GM21390 (cell line): ENCODE measurements around the gene DCLRE1C.
A peak's percentile ranks its signal among the peaks of the same experiment; 100 is the strongest.
"Not testable (repeated sequence)": the region's sequence is repeated elsewhere in the genome, so short reads cannot be mapped to it uniquely, and the experiment has no call there.

Experiments
- ATAC-seq: cut with Tn5 transposase; IDR thresholded peaks from one replicate; pipeline ENCODE4 v1.9.1; 2021; ENCODE audit not compliant: unreplicated experiment

DCLRE1C gene

DNA sequence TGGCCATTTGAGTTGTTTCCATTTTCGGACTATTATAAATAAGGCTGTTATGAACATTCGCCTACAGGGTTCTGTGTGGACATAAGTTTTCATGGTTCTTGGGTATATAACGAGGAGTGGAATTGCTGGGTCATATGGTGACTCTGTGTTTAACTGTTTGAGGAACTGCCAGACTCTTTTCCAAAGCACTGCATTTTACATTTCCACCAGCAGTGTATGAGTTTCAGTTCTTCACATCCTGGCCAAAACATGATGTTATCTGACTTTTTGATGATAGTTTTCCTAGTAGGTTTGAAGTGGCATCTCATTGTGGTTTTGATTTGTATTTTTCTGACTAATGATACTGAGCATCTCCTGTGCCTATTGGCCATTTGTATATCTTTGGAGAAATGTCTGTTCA is 69.8 kb downstream of the DCLRE1C start:
- ATAC-seq = no peak

DNA sequence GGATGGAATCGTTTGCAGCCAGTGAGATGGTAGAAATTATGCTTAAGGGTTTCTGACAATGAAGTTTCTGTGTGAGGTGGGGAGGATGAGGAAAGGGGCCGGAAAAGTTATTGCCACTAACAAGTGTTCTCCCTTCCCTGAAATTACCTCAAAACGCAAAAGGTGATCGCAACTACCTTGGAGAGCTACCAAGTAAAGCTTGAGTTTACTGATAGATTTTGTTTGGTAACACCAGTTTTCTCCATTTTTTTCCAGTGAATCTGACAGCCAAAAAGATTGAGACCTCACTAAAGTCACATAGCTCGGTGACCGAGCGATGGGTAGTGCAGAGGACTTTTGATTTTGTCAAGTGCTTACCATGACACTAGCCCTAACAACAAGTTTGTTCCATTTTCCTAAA is 73.7 kb downstream of the DCLRE1C start:
- no peak for ATAC-seq

DNA sequence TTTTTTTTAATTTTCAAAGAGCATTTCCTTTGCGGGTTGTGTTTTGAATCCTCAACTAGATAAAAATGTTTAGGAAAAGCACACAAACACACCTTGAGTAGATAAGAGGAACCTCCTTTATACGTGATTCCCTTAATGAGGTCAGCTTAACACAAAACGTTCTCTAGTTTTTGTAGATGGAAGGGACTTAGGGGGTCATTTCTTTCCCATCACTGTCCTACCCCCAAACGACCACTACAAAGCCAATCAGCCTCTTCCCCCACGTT is 74.0 kb downstream of the DCLRE1C start:
- ATAC-seq = no peak

GRCh38 chr10:14879124-14879927 is 74.6 kb downstream of the DCLRE1C start:
- peak; percentile 15 for ATAC-seq

DNA sequence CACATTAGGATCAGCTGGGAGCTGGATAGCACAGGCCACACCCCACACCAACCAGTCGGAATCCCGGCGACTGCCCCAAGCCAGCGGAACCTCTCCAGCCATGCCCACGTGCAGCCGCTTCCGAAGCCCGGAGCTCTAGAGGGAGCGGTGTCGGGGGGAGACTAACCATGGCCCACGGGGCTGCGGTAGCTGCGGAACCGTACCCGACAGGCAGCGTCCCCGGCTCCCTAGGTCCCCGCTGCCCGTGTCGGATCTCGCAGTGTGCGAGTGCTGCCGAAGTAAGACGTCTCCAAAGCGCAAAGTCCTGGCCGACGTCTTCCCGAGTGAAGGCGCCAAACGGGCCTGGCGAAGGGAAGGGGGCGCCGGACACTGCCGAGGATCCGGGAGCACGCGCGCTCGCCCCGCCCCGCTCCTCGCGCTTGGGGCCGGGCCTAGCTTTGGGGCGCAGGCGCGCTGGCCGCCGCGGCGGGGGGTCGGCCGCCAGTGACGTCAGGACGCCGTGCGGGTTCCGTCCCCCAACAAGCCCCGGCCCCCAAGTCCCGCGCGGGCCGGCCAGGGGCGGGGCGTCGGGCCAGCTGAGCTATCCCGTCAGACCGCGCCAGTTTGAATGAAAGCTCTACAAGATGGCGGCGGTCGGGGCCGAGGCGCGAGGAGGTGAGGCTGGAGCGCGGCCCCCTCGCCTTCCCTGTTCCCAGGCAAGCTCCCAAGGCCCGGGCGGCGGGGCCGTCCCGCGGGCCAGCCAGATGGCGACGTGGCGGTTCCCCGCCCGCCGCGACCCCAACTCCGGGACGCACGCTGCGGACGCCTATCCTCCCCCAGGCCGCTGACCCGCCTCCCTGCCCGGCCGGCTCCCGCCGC is 75.4 kb downstream of the DCLRE1C start, which contains the start of gene SUV39H2:
Gene SUV39H2 (plus strand): TSS at position 601 of the 858 bp plus-strand sequence. CDS start 23 bp downstream, at position 624.
- peak; percentile 89 for ATAC-seq

GRCh38 chr10:14876764-14877163 is 77.1 kb downstream of the DCLRE1C start:
- ATAC-seq = no peak

DNA sequence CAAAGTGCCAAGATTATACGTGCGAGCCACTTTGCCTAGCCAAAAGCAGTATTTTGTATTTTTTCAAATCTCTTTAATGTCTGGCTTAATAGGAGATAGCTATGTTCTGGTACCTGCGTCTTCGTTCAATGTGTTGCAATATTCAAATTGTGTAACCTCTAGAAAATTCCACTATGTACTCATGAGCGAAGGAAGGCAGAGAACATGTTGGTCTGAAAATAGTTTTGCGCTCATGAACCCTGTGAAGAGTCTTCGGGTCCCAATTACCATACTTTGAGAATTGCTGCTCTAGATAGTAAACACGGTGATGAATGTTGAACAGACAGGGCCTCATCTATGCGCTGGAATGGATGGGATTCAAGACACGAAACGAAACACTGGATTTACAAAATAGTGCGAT is 78.0 kb downstream of the DCLRE1C start:
- ATAC-seq = no peak

DNA sequence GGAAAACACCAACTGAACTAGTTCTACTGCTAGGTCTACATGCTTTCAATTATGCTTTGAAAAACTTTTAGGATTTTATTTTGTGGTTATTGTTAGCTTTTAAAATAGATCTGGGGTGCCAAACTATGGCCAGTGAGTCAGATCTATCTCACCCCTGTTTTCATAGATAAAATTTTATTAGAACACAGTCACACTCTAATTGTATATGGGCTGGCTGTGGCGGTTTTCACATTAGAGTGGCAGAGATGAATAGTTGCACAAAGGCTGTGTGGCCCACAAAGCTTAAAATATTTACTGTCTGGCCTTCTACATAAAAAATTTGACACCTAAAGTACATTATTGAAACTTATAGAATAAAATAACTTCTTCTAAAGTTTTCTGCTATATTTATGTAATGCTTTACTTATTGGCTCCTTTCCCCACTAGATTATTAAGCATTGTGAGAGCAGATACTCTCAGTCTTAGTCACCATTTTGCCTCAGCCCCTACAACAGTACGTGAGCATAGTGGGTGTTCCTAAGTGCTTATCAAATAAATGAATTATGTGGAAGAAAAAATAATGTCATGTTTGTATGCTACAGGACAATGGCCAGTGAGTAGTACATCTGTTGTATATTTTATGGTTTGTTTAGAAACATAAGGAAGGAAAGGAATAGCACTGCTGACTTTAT is 80.7 kb downstream of the DCLRE1C start:
- peak; percentile 53 for ATAC-seq

DNA sequence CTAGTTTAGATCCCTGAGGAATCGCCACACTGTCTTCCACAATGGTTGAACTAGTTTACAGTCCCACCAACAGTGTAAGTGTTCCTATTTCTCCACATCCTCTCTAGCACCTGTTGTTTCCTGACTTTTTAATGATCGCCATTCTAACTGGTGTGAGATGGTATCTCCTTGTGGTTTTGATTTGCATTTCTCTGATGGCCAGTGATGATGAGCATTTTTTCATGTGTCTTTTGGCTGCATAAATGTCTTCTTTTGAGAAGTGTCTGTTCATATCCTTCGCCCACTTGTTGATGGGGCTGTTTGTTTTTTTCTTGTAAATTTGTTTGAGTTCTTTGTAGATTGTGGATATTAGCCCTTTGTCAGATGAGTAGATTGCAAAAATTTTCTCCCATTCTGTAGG is 89.0 kb downstream of the DCLRE1C start:
- ATAC-seq = not testable (repeated sequence)

GRCh38 chr10:14864466-14864865 is 89.4 kb downstream of the DCLRE1C start:
- not testable (repeated sequence) for ATAC-seq

GRCh38 chr10:14860791-14861190 is 93.1 kb downstream of the DCLRE1C start:
- no peak for ATAC-seq

GRCh38 chr10:14859775-14860174 is 94.1 kb downstream of the DCLRE1C start:
- ATAC-seq = no peak

DNA sequence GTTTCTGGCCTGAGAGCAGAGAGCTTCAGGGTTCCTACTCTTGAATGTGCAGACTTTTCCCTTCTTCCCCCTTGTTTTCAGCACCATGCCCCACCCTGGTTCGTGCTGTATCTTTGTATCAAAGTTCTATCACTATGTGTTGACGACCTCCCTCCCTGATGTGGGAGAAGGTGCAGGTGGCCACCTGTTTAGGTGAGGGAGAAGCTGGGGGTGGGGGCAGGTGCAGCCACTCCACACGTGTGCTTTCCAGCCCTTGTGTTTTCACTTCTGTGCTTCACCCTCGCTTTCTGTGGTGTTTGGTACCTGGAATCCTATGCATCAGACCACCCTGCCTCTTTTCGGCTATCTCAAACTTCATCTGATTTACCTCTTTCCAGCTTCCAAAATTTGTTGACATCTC is 94.9 kb downstream of the DCLRE1C start:
- no peak for ATAC-seq

DNA sequence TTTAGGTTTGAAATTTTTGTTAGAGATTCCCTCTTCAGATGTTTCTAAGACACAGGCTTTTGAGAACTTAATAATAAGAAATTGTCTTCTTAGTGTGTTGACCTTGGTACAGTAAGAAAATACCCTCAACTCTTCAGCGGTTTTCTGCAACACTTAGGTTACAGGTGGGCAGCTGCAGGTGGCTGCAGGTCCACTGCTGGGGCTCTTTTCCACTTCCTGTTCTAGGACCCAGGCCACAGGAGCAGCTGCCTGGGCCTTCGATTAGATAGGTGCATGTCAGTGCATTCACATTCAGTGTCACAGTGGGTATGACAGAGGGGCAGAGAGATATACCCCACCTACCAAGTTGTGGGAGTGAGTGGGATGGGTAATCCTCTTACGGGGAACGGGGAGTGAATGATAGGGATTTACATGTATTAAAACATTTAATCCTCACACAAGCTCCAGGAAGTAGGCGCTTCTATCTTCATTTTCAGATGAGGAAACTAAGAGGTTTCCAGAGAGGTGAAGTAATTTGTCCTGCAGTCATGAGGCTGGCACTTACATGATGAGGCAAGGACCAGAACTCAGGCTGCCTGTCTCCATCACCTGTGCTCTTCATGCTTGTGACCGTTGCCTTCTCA is 95.4 kb downstream of the DCLRE1C start:
- ATAC-seq = no peak

DNA sequence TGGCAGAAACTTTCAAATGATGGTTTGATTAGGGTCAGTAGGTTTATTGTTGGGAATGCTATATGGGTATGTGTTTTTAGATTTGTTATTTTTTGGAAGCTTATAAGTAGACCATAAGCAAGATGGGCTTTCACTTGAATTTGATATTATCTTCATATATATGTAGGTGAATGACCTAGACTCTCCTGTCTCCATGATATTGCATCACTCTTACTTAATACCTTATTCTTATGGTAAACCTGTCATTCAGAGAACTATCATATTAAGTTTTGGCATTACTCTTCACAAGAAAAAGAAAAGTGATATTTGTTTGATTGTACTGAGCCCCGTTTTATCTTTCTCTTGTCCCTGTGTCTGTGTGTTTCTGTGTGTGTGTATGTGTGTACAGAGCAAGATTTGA is 98.4 kb downstream of the DCLRE1C start:
- ATAC-seq = no peak

DNA sequence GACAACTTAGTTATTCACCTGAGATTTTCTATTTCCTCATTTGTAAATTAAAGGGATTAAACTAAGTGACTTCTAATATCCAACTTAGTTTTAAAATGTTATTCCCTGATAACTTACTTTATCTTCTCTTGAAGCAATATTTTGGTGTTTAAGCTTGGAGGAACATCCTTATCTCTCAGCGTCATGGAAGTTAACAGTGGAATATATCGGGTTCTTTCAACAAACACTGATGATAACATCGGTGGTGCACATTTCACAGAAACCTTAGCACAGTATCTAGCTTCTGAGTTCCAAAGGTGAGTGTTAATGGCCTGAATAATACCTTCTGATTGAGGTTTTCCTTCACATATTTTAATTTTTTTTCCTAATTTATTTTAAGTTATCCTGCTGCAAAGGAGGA is 101.7 kb downstream of the DCLRE1C start:
- no peak for ATAC-seq
